NCI-H69 (cell line): ENCODE measurements around the gene ZBTB7B.

Experiments
- DNase-seq: peaks from one replicate; lab custom pipeline; 2025; lab: John Stamatoyannopoulos, UW

The ZBTB7B gene

DNA sequence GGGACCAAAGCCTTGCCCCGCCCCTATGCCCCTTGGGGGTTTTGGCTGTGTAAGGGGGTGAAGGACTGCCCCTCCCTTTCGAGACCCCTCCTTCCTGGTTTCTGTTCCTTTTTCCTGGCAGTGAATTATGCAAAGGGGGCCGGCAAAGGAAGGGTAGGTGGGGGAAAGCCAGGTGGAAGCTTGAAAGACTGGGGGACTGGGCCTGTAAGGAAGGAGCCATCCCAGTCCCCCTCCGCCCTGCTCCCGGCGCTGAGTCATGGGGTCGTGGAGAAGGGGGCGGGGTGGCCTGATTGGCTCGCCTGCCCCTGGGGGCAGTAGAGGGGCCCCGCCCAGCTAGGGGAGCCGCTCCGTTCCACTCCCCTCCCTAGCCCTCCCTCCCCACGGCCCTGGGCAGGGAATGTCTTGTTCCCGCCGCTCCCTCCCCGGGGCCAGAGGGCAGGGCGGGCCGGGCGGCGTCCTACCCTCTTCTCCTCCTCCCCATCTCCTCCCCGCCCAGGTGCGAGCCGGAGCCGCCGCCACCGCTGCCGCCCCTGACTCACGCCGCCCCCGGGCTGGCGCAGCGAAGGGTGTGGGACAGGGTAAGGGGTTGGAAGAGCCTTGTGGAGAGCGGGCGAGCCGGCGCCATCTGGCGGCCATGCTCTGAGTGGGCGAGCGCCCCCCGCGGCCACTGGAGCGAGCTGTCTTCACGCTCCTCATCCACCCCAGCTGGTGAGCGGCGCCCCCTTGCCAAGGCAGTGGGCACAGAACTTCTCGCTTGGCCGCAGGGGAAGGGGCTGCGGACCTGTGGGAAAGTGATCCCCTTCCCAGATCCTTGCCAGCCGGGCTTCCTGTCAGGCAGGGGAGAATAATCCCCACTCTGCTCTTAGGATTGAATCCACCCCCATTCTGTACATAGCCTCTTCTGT is 14.7 kb downstream of the ZBTB7B start:
- peak; percentile 96 for DNase-seq

DNA sequence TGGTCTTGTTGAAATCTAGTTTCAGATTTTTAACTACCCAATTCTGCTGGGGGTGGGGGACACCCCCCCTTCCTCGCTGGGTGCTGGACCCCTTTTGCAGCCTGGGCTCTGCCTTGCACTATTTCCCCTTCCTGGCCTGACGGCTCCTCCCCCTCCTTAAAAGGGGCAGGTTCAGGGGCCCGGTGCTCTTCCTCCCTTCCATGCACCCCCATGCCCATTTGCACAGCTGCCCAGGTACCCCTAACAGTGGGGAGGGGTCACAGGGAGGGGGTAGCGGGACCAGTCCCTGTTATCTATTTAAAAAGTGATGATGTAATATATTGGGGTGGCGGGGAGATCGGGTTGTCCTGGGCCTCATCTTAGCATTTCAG is 15.3 kb downstream of the ZBTB7B start:
- DNase-seq = no peak

DNA sequence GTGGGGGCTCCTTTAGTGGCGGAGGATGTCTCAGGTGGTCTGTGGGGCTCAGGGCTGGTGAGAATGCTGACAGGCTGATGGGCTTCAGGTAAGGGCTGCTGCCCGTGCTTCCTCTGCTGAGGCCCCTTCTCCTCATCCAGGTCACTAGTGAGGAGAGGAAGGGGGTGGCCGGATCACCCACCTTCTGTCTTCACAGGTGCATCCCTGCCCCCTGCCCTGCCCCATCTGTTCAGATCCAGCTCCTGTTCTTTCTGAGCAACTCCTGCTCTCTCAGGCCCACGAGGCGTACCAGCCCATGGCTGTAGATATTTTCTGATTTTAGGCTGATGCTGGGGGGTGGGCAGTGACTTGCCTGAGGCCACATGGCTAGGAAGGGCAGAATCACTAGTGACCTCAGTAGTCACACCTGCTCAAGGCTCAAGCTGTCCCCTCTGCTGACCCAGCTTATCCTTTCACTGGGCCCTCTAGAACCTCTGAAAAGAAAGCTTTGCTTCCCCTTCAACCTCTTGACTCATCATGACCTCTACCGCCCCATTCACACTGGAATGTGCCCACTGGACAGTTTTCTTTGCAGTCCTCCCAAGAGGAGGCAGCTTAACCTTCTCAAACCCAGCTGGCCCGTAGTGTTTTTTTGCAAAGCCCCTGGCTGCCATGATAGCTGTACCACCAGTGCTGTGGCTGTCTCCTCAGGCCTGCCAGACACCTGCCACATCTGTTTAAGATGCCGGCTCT is 16.2 kb downstream of the ZBTB7B start:
- DNase-seq = peak; percentile 21

DNA sequence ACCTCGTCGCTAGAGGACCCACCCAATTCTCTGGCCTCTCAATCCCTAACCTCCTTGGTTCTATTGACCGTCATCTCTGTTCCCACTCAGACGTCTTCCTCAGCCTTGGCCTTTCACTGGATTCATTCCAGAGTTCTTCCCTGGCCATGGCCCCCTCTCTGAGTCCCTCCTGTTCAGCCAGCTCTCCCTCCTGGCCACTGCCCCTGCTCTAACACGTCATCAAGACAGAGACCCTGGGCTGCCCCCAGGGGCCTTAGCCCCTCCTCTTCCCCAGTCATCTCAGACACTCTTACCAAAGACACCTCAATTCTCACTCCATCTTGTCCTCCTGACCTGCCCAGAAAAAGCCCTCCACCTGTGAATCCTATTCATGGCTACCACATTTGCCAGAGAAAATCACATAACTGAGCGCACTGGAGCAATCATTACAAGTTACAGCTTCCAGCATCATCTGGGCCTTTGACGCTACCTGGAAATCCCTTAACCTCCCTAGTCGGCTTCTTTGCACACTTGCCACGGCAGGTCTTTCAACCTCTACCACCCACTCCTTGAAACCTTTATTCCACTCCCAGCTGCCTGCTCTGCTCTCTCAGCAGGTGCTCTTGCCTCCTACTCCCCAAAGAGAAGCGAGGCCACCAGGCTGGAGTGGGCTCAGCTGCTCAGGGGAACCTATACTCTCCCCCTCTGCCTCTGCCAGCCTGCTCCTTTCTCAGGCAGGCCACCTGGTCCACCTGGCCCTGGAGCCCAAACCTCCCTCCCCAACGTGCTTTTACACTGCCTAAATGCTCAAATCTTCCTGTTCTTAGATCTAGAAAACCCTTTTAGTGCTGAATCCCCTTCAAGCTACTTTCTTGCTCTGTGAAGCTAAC is 17.0 kb downstream of the ZBTB7B start:
- DNase-seq = no peak

DNA sequence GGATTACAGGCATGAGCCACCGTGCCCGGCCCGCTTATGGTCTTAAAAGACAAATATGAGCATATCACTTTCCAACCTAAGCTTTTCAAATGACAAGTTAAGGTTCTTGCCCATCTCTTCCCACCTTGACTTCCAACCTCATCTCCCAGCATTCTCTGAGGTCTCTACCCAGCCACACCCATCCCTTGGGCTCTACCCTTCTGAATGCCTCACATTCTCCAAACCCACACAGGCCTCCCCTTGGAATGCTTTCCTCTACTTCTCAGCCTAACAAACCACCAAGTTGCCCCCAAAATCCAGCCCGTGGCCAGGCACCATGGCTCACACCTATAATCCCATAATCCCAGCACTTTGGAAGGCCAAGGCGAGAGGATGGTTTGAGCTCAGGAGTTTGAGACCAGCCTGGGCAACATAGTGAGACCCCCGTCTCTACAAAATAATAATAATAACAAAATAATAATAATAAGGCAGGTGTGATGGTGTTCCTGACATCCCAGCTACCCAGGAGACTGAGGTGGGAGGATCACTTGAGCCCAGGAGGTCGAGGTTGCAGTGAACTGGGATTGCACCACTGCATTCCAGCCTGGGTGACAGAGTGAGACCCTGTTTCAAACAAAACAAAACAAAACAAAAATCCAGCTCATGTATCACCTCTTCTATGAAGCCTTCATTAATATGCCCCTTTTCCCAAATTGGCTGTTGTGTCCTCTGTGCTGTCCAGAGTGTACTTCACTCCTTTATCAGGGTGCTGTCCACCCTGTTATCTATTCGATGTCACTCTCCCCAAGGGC is 19.7 kb downstream of the ZBTB7B start:
- DNase-seq = no peak

DNA sequence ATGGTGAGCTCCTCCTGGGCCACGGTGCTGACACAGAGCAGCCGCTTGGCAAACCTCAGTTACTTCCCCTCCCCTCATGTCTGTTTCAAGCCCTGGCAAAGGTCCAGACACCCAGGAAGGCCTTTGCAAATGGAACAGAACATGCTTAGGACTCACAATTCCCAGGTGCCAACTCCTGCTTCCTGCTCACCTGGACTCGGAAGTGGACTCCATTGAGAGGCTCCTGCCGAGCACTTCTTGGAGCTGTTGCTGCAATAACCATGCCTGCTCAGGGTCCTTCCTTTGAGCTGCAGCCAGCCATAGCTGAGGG is 20.3 kb downstream of the ZBTB7B start:
- peak; percentile 90 for DNase-seq

DNA sequence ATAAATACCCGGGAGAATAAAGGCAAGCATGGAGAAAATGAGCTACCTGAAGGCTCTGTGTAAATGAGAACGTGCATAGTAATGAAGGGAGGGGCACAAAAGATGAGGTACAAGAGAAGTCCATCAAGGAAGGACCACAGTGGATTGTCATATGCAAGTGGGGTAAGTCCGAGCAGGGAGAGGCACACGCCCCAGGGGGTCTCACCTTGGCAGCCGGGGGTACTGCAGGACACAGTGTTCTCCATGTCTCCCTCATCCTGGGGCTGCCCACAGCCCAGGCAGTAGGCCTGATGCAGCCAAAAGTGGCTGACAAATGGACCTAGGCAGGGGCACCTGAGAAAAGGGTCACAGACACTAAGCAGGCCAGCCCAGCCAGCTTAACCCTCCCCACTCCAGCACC is 21.0 kb downstream of the ZBTB7B start:
- DNase-seq = no peak

DNA sequence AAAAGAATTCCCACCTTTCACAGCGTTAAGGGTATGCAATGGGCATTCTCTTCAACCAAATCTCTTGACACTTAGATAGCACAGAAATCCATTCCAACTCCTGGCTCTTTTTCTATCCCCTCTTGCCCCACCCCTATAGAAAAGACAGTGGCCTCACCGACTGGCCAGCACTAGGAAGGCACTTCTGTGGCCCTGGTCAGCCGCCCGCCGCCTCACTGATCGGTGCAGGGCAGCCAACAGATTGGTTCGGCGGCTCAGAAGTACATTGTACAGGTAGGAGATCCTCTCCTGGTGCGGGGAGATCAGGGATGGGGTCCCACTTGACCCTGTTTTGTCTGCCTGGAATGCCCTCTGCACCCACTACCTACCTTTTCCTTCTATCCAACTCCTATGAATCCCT is 21.7 kb downstream of the ZBTB7B start:
- no peak for DNase-seq

DNA sequence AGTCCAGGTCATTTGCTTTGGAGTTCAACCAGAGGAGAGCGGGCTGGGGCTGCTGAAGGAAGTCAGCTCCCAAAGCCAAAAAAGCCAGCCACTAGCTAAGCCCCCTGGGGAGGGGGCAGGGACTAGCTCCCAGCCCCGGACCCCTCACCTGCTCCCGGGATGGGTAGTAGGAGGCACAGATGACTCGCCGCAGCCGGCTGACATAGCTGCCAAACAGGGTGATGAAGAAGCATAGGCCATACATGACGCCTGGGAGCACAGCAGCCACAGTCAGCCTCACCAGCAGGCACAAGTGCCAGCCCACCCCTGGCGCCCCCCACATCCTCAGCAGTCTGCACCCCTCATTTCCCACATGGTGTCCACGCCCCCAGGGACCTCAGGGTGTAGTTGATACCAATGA is 23.6 kb downstream of the ZBTB7B start:
- DNase-seq = no peak

DNA sequence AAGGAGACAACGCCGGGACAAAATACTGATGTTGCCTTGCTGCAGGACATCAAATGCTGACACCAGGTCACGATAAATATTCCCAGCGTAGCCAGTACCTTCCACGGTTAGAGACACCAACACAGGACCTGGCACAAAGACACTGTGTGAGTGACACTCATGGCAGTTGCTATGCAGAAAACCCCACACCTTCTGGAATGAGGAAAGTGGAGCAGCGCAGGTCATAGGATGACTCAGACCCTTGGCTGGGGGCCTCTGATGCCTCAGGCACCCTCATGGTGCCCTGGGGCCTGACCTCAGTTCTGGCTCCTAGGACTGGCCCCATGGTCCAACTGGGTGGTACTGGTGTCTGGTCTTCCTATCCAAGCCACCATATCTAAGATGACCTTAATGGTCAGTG is 24.0 kb downstream of the ZBTB7B start:
- no peak for DNase-seq

DNA sequence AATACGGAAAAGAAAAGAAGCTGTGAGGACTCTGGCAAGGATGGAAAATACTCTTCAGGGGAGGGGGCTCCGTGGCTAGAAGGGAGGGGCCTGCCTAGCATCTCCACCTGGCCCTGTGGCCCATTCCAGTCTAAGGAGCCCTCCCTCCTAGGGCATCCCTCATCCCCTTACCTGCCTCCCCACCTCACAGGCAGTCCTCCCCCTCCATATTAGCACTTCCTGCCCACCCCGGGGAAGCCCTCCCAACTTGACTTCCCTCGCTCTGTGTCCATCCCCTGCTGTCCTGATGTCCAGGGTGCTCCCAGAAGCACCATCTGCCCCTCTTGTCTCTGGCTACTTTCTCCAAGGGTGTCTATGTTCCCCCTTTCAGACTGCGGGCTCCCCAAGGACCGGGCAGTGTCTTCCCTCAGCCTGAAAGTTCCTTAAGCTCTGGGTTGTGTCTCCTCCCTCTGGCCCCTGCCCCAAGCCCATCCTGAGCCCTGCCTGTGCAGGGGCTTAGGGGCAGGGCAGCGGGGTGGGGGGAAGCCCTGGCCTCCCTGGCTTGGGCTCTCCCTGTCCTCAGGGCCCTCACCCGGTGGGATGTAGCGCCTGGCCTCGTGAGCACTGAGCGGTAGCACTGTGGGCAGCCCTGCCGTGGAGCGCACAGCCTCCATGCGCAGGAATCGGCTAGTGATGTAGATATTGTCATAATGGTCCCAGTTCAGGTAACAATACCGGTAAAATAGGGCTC is 27.1 kb downstream of the ZBTB7B start:
- DNase-seq = no peak

DNA sequence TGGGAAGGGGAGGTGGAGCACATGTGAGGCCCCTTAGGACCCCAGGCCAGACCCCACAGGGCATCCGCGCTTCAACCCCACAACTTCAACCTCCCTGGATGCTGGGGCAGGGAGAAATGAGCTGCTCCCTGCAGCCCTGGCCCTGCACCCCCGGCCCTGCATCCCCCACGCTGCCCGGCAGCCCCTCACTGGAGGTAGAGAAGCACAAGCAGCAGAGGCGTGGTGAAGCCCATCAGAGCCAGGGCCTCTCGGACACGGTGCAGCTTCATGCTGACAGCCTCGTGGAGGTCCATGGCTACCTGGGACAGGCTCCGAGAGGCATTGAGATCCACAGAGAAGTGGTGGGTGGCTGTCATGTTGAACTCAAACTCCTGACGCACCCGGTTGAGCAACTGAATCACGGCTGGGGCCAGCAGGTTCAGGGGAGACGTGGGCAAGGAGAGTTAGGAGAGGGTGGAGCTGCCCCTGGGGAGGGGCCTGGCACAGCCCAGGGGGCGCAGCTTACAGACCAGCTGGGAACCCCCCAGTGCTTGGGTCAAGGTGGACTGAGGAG is 27.7 kb downstream of the ZBTB7B start:
- DNase-seq = no peak

DNA sequence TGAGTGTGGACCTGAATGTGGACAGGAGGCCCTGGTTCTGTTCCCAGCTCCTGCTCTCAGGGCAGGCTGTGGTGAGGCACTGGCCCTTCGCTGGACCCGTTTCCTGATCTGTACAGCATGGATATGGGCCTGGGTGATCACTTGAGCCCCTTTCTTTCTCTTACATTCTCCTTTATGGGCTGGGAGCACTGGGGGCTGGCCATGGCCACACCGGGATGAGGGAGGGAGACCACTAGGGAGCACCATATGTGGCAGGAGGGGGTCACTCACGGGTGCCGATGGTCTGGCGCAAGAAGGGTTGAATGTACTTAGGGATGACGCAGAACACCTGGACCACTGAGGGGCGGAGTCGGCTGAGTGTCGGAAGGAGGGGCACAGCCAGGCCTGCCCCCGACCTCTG is 28.3 kb downstream of the ZBTB7B start:
- no peak for DNase-seq

DNA sequence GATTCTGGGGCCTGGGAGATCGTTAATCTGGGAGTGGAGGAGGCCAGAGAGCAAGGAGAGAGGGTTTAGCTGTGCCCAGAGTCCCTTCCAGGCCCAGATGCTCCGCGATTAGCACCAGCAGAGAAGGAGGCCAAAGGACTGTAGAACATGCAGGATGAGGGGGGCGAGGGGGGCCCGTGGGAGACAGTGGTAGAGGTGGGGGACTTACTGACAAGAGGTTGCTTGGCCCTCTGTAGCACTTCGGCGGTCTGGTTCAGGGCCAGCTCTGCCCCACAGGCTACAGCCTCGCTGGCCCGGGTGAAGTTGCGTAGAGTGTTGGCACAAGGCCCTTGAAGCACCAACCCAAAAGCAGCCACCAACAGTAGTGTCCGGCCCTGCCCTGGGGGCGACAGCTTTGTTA is 30.3 kb downstream of the ZBTB7B start:
- DNase-seq = no peak

DNA sequence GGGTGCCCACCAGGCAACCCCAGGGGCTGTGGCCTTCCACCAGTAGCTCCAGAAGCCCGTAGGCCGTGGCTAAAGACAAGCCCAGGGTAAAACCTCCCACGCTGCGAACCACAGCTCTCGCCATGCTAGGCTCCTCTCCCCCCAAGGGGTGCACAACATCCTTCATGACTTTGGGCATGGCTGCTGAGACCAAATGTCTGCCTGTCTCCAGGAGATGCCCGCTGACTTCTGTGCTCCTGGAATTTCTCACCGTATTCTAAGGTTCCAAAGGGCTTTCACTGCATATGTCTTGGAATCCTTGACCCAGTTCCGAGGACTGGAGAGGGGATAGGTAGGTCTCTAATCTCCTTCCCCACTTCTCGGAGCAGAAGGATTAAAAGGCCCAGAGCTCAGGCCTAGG is 30.9 kb downstream of the ZBTB7B start, which contains the start of the genes DCST1 and DCST2:
DCST1 (plus strand) TSS at position 301 of the 400 bp plus-strand sequence. CDS start 213 bp downstream, outside the sequence.
DCST2 (minus strand) TSS at position 258 of the 400 bp plus-strand sequence; CDS start at position 178, 80 bp downstream.
- DNase-seq = no peak

DNA sequence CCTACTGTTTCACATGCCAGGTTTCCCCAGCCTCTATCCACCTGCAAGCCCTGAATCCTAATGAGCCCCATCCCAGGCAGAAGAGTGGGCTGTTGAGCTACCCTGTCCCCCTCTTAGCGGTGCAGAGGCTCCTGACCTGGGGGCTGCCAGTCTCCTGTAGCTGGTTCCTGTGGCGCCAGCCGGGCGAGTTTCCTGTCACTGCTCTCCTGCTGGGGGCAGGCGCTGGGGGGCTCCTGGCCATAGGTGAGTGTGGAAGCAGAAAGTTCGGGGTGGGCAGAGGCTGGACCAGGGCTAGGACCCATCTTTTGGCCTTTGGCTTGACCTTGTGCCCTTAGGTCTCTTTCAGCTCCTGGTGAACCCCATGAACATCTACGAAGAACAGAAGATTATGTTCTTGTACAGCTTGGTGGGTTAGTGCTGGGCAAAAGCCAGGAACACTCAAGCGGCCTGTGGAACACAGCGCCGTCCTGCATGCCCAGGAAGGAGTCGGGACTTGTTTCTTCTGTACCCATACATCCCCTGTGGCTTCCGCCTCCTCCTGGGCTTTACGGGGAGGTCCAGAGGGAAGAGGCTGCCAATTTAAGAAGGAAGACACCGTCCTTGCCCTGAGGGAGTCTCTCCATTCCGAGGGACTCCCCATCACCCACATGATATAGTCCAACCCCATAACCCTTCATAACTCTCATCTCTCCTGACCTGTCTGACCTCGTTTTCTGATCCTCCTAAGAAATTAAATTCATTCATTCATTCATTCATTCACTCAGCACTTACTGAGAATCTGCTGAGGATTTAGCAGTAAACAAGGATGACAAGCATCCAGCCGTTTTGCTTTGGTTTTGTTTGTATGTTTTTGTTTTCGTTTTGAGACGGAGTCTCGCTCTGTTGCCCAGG is 32.0 kb downstream of the ZBTB7B start:
- no peak for DNase-seq

DNA sequence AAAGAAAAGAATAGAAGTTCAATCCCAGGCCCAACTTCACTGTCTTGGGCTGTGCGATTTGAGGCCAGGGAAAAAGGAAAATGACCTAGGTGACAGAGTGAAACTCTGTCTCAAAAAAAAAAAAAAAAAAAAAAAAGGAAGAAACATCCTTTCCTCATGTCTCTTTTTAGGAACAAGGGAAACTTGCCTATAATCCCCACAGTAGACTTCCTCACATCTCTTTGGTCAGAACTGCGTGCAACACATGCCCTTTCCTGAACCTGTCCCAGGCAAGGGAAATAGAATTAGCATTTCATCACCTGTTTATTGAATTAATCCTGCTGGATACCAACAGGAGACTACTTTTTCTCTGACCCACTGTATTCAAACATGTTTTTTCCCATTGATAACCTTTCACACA is 33.3 kb downstream of the ZBTB7B start:
- no peak for DNase-seq

DNA sequence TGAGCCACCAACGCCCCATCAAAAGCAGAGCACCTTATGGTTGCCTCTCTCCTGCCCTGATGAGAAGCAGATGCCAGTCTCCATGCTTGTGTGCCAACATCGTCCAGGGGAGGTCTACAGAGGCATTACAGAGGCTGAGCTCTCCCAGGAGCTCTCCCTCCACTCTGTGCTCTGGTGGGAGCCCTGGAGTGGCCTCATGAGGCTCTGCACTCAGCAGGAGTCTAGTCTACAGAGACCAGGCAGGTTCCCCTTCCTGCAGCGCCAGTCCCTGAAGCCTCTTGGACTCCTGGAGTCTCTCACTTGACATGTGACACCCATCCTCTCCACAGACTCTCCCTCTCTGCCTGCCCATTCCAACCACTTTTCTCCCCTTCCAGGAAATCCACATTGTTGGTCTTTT is 34.4 kb downstream of the ZBTB7B start:
- DNase-seq = no peak

DNA sequence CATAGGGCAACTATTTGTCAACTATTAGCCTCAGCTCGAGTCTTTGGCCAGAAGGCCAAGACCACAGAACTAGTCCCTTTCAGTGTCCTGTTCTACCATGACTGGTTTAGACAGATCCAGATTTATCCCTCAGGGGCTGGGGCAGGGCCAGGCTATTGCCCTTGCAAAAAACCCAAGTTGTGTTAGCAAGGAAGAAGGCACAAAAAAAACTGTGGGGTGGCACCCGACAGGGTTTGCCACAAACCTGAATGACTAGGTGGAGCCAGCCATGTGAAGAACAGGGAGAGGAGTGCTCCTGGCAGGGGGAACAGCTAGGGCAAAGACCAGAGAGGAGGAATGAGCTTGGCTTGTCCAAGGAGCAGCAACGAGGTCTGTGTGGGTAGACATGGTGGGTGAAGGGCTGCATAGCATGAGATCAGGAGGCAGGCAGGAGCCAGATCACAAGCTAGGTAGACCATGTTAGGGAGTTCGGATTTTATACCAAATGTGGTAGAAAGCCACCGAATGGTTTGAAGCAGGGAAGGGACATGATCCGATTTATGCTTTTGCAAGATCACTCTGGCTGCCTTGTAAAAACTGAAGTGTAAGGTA is 35.3 kb downstream of the ZBTB7B start:
- DNase-seq = no peak
